GM10248 (cell line): ENCODE data around the gene SLC17A5.
"Not testable (repeated sequence)": the region's sequence is repeated elsewhere in the genome, so short reads cannot be mapped to it uniquely, and the experiment has no call there.

ENCODE experiments used
- CTCF ChIA-PET: fragments of 300-600 bp; sonication (Branson Sonifier 250); formaldehyde crosslinking; extraction: SDS; loops from one replicate; lab custom pipeline; 2021; ENCODE audit warnings: antibody characterized with exemption; lab: Yijun Ruan, JAX
- POLR2A ChIA-PET: fragments of 350-650 bp; sonication (Branson Sonifier 250); formaldehyde crosslinking; extraction: SDS; loops from one replicate; lab custom pipeline; 2020; ENCODE audit warnings: antibody characterized with exemption; lab: Yijun Ruan, JAX
- DNase-seq: peaks from one replicate; pipeline ENCODE4 v3.0.0; 2012; ENCODE audit errors: extremely low spot score
- CTCF ChIP-seq: IDR thresholded peaks from 2 replicates; pipeline ENCODE4 v1.5.1; 2012; ENCODE audit warnings: mild to moderate bottlenecking, low read depth; ENCODE audit errors: extremely low read depth, missing control alignments, control extremely low read depth

SLC17A5 gene

GRCh38 chr6:73695619-73696421, 42.0 kb upstream of the SLC17A5 start, which contains the start of gene CD109:
Gene CD109, plus strand, starts transcription at chr6:73696203. Its CDS starts 13 bp downstream, at chr6:73696216.
- POLR2A ChIA-PET: interaction anchor here (0.6 kb wide), 2 partner anchors 243 to 320 kb away, joined by 3 read pairs; no protein-coding TSS in a partner anchor
- TF ChIP-seq CTCF: no peak
- peak; percentile 52 for DNase-seq
- CTCF ChIA-PET: no interaction called here

- no peak for TF ChIP-seq CTCF
- POLR2A ChIA-PET: no interaction called here
These were observed 41.1 kb upstream of the SLC17A5 start for GRCh38 chr6:73694711-73695411.

GRCh38 chr6:73691512-73691911, 37.7 kb upstream of the SLC17A5 start:
- ChIA-PET CTCF (interaction anchor here (0.8 to 8.8 kb wide), 7 partner anchors 11 to 240 kb away, joined by 3 to 74 read pairs (median 6); partner anchors contain the start of gene CGAS), POLR2A (interaction anchor here (1.2 kb wide), 1 partner anchor 38 kb away, joined by 3 read pairs; the partner anchor contains the start of gene SLC17A5)
- TF ChIP-seq CTCF: no peak
- no peak for DNase-seq

More at GRCh38 chr6:73694711-73695411, 41.1 kb upstream of the SLC17A5 start:
- DNase-seq: no peak
- CTCF ChIA-PET: interaction anchor here (0.8 kb wide), 1 partner anchor 16 kb away, joined by 3 read pairs; no protein-coding TSS in a partner anchor

GRCh38 chr6:73690056-73690455, 36.3 kb upstream of the SLC17A5 start:
- TF ChIP-seq CTCF: no peak
- CTCF ChIA-PET: interaction anchor here (1.9 to 8.8 kb wide), 3 partner anchors 9 to 43 kb away, joined by 6 to 74 read pairs (median 22); no protein-coding TSS in a partner anchor
- POLR2A ChIA-PET: no interaction called here
- no peak for DNase-seq

- POLR2A ChIA-PET: no interaction called here
- CTCF ChIA-PET: interaction anchor here (1.1 to 8.8 kb wide), 6 partner anchors 12 to 1521 kb away, joined by 3 to 74 read pairs (median 4); no protein-coding TSS in a partner anchor
- TF ChIP-seq CTCF: no peak
These were observed 34.6 kb upstream of the SLC17A5 start for GRCh38 chr6:73688351-73688750.

GRCh38 chr6:73683574-73683973, 29.8 kb upstream of the SLC17A5 start:
- DNase-seq, POLR2A ChIA-PET: not testable (repeated sequence)
- CTCF ChIA-PET: interaction anchor here (1.5 to 1.8 kb wide), 3 partner anchors 12 to 49 kb away, joined by 3 to 6 read pairs (median 5); no protein-coding TSS in a partner anchor

More at GRCh38 chr6:73688351-73688750, 34.6 kb upstream of the SLC17A5 start:
- DNase-seq: no peak
